Measurements from ENCODE around the gene HMG20A. TPM values are rescaled to one million over a fixed set of nuclear protein-coding genes. Genes with fewer than 3 reads are reported as not detected.

The HMG20A gene
- total RNA-seq, 1 experiment from 2014 or later = 60.2 TPM

DNA sequence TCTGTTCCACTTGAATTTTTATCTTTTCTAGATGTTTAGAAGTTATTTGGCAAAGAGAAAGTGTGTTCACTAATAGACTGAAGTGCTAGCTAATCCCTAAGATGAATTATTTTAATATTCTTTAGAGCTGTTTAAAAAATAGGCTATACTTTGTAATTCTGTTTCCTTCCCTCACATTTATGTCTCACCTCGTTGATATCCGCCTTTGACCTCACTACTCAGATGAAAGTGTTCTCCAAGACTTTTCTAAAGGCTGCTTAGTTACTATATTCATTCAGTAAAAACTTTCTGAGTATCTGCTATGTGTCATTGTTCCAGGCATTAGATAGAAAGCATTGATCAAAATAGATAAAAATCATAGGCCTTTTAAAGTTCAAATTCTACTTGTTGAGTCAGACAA, 38.3 kb downstream of the HMG20A start:
- no peak overlapping the region for H2BK15ac ChIP-seq (ENCODE audit: low read depth, low read length)
- no peak overlapping the region for H4K8ac ChIP-seq (replicated peaks; ENCODE audit: insufficient read length, low read depth, low read length)
- DNase-seq = no peak
- H3T11ph ChIP-seq (ENCODE audit: low read length) = no peak overlapping the region
- no peak overlapping the region for H3K27ac ChIP-seq (ENCODE audit: insufficient read length, low read depth, low read length)
- H3K9ac ChIP-seq (ENCODE audit: extremely low read depth, insufficient read length, low read length) = no peak overlapping the region
- no peak overlapping the region for H4K5ac ChIP-seq (ENCODE audit: insufficient read length, low read depth, low read length)
- H3K23me2 ChIP-seq (ENCODE audit: insufficient read length, low read depth, low read length, poor library complexity, severe bottlenecking) = no peaks in the 10 kb centered on the region
- H3K18ac ChIP-seq (ENCODE audit: insufficient read length, low read depth, low read length) = no peak overlapping the region
- no peak overlapping the region for H3K14ac ChIP-seq (ENCODE audit: insufficient read depth, low read length)
- TF ChIP-seq, protein P1, sequence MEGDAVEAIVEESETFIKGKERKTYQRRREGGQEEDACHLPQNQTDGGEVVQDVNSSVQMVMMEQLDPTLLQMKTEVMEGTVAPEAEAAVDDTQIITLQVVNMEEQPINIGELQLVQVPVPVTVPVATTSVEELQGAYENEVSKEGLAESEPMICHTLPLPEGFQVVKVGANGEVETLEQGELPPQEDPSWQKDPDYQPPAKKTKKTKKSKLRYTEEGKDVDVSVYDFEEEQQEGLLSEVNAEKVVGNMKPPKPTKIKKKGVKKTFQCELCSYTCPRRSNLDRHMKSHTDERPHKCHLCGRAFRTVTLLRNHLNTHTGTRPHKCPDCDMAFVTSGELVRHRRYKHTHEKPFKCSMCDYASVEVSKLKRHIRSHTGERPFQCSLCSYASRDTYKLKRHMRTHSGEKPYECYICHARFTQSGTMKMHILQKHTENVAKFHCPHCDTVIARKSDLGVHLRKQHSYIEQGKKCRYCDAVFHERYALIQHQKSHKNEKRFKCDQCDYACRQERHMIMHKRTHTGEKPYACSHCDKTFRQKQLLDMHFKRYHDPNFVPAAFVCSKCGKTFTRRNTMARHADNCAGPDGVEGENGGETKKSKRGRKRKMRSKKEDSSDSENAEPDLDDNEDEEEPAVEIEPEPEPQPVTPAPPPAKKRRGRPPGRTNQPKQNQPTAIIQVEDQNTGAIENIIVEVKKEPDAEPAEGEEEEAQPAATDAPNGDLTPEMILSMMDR (conservative IDR thresholded peaks at IDR 0.05) = no peak
- no peaks in the 10 kb centered on the region for H4K20me1 ChIP-seq (ENCODE audit: control insufficient read depth, insufficient read depth, insufficient read length)
- H4K91ac ChIP-seq (ENCODE audit: insufficient read length, low read depth, low read length) = no peak overlapping the region
- H3K27me3 Mint-ChIP-seq (ENCODE audit: low read depth) = no peaks in the 10 kb centered on the region
- H3K79me2 ChIP-seq (ENCODE audit: insufficient read depth, low read length) = no peaks in the 10 kb centered on the region
- H3K79me1 ChIP-seq (ENCODE audit: insufficient read depth, low read depth, low read length, poor library complexity, severe bottlenecking) = no peaks in the 10 kb centered on the region
- no peaks in the 10 kb centered on the region for H3K9me3 Mint-ChIP-seq
- no peaks in the 10 kb centered on the region for H3K9me3 ChIP-seq (ENCODE audit: control insufficient read depth, low read depth, low read length)
- H3K4me2 ChIP-seq (ENCODE audit: insufficient read depth, insufficient read length, low read length) = no peak overlapping the region
- no peak overlapping the region for H3K23ac ChIP-seq (ENCODE audit: insufficient read length, low read depth, low read length)
- H3K36me3 Mint-ChIP-seq (ENCODE audit: insufficient read depth in 1 of 3, low read depth in 3 of 3) = peaks cover 5 to 16% (median 13%) of the 10 kb centered on the region in 3 experiments; a peak in 5 of 7 replicates
- H2BK12ac ChIP-seq (ENCODE audit: insufficient read length, low read depth, low read length) = no peak overlapping the region
- no peak overlapping the region for H3K4me3 Mint-ChIP-seq
- H3K4me1 Mint-ChIP-seq = peaks cover 11% of the 10 kb centered on the region in 2 experiments
- H3K4ac ChIP-seq (ENCODE audit: low read depth, low read length) = no peak overlapping the region
- no peaks in the 10 kb centered on the region for H3K27me3 ChIP-seq (ENCODE audit: insufficient read depth, low read length)
- no peak overlapping the region for H2BK120ac ChIP-seq (ENCODE audit: low read depth, low read length, poor library complexity, severe bottlenecking)
- no peak overlapping the region for H3K56ac ChIP-seq (ENCODE audit: insufficient read length, low read depth, low read length)
- no CpG with 5 or more reads among the region's 2 CpGs for WGBS (ENCODE audit: extremely low coverage, insufficient read length, low lambda C conversion rate)
- no peak overlapping the region for H2BK5ac ChIP-seq (ENCODE audit: insufficient read length, low read length)
- no peak overlapping the region for H2AFZ ChIP-seq (ENCODE audit: low read length)
- no peak overlapping the region for H2AK5ac ChIP-seq (ENCODE audit: insufficient read length, low read length)
- no peak overlapping the region for H3K27ac Mint-ChIP-seq
- H2BK20ac ChIP-seq (ENCODE audit: low read depth, low read length, poor library complexity, severe bottlenecking) = no peak overlapping the region
- no peaks in the 10 kb centered on the region; the same call in 1 of the 2 replicates for H3K4me1 ChIP-seq (ENCODE audit: insufficient read depth, low read length)

Data from H9 (cell line).